Fibroblast of villous mesenchyme (primary cell): ENCODE results near the gene UTF1. TPM values are rescaled to one million over a fixed set of nuclear protein-coding genes. Genes with fewer than 3 reads are reported as not detected.

ENCODE experiments used
- DNase-seq: peaks from one replicate; pipeline ENCODE4 v3.0.0-alpha.2; 2010; ENCODE audit warnings: low read depth
- H3K4me3 ChIP-seq: 2 replicates; pipeline ENCODE4 v1.5.1; 2011; ENCODE audit warnings: low read depth, mild to moderate bottlenecking, low read length
- total RNA-seq: library from RNA; depleted of rRNA; stranded (reverse); fragments of >200 nt; gene quantifications from 2 replicates; pipeline ENCODE4 v1.2.3, GENCODE V29; 2012
- TF ChIP-seq, protein P1 (sequence below): IDR thresholded peaks from 2 replicates; pipeline ENCODE4 v1.5.1; 2012; ENCODE audit warnings: low read depth, mild to moderate bottlenecking, low read length; ENCODE audit not compliant: insufficient read depth

UTF1 gene
- total RNA-seq, 1 donor = not detected

DNA sequence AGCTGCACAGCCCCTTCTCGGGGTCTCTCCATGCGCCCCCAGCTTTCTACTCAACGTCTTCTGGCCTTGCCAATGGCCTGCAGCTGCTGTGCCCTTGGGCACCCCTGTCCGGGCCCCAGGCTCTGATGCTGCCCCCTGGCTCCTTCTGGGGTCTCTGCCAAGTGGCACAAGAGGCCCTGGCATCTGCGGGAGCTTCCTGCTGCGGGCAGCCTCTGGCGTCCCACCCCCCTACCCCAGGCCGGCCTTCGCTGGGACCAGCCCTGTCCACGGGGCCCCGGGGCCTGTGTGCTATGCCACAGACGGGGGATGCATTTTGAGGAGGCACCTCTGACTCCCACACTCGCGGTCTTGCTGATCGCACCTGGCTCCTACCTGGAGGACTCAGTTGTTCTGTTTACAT, 10.0 kb downstream of the UTF1 start:
- TF ChIP-seq, protein P1, sequence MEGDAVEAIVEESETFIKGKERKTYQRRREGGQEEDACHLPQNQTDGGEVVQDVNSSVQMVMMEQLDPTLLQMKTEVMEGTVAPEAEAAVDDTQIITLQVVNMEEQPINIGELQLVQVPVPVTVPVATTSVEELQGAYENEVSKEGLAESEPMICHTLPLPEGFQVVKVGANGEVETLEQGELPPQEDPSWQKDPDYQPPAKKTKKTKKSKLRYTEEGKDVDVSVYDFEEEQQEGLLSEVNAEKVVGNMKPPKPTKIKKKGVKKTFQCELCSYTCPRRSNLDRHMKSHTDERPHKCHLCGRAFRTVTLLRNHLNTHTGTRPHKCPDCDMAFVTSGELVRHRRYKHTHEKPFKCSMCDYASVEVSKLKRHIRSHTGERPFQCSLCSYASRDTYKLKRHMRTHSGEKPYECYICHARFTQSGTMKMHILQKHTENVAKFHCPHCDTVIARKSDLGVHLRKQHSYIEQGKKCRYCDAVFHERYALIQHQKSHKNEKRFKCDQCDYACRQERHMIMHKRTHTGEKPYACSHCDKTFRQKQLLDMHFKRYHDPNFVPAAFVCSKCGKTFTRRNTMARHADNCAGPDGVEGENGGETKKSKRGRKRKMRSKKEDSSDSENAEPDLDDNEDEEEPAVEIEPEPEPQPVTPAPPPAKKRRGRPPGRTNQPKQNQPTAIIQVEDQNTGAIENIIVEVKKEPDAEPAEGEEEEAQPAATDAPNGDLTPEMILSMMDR = no peak
- no peak for DNase-seq
- H3K4me3 ChIP-seq = no peak overlapping the region

DNA sequence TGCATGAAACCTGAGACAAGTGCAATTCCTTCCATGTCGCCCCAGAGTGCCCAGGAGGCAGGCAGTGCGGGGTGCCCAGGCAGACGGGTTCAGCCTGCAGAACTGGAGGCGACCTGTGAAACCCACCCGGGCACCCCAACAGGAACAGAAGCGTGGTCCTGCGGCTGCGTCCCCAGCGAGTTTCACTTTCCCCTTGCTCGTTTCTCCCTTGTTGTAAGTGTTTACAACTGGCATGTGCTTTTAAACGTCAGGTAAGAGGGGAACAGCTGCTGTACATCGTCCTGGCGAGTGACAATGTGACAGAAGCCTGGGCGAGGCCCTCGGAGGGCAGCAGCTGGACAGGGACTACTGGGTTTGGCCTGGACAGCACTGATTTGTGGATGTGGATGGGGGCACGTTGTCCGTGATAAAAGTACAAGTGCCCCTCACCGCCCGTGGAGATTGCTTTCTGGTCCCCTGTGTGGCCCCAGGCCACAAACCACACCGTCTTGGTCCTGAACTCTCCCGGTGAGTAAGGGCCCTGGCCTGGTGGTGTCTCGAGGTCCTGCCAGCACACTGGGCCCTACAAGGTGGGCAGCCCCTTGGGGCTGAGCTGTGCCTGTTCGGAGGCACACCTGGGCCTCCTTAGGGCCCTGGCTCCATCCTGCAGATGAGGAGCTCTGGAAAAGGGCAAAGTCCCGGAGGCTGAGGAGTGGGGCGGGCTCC, 11.6 kb downstream of the UTF1 start:
- DNase-seq = no peak
- TF ChIP-seq, protein P1 = no peak
- H3K4me3 ChIP-seq = no peak overlapping the region

DNA sequence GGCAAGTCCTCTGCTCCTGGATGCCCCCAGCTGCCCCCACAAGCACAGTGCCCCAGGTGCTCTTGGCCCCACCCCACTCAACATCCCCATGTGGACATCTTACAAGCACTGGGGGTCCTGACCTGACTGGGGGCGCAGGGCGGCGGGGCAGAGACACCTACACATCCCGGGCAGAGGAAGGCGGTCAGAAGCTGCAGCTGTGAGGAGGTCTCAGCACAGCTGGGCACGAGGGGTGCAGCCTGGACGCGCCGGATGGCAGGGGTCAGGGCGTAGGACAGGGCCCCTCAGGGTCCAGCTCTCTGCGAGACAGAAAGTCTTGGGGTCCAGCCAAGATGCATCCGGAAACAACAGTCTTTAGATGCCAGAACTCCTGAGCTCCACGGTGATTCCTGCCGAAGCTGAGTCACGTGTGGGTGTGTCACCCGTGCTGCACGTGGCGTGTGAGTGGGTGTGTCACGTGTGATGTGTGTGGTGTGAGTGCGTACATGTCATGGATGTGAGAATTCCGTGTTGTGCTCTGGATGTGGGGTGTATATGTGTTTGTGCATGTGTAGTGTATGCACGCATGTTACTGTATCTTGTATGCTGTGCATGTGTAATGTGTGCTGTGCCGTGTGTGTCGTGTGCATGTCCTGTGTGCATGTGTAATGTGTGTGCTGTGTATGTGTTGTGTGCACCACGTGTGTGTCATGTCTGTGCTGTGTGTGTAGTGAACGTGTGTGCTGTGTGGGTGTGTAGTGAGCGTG, 12.8 kb downstream of the UTF1 start:
- TF ChIP-seq, protein P1 = no peak
- no peak overlapping the region for H3K4me3 ChIP-seq
- DNase-seq = peak; percentile 12

DNA sequence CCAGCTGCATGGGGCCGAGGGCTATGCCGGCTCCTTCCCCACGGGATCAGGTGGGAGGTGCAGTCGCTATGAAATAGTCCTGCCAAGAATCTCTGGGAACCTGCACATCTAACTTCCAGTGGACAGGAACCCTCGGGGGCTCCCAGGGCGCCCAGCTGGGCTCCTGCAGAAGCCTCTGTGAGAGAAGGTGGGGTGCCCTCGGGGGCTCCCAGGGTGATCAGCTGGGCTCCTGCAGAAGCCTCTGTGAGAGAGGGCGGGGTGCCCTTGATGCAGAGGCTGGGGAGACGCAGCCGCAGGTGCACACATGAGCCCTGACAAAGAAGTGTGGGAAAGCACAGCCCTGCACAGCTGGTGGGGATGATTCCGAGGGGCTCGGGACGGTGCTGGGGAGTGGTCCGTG, 13.6 kb downstream of the UTF1 start:
- TF ChIP-seq, protein P1 = no peak
- DNase-seq = no peak
- H3K4me3 ChIP-seq = no peak overlapping the region

DNA sequence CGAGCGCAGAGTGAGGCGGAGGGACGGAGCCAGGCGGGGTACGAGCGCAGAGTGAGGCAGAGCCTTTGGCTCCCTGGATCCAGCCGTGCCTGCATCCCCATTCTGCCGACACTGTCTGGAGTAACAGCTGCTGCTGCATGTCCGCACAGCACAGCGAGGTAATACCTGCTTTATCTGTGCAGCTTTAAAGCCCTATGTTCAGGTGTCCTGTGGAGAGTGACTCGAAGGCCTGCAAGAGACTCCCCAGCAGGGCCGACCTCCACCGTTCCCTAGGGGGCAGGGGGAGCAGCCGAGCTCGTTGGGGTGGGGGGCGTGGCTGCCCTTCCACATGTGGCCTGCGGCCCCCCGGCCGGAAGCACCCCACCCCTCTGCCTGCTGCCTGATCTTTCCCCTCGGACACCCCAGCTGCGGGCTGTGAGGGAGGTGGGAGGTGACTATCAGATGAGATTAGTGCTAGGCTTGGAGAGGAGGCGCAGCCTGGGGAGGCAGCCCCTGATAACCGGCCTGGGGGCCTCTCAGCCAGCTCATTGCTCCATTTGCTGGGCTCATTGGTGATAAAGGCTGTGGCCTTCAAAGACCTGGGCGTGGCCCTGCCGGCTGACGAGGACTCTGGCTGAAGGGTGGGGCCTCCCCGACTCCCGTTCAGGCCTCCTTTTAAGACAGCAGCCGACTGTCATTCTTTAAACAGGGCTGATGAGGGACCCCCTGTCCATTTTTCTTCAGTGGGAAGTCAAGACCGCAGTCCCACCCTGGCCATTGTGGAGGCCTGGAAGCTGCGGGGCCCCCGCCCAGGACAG, 15.6 kb downstream of the UTF1 start:
- peak; percentile 37 for DNase-seq
- no peak overlapping the region for H3K4me3 ChIP-seq
- TF ChIP-seq, protein P1 = no peak

DNA sequence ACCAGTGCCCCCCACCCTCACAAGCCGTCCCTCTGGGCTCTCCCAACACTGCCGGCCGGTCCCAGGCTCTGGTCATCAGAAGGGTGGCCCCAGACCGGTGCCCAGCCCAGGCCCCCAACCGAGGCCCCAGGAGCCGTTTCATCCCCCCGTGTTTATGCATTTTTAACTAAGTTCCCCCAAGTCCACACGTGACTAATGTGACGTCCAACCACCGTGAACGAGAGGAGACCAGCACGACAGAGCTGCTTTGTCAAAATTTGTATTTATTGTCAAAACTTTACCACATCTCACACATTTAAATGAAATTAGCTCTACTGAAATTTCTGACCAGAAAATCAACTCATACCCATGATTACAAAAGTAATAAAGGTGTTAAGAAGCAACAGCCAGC, 16.2 kb downstream of the UTF1 start:
- DNase-seq = no peak
- H3K4me3 ChIP-seq = no peak overlapping the region
- TF ChIP-seq, protein P1 = no peak
